Mesenchymal stem cell (in vitro differentiated cells and primary cell): ENCODE measurements around the gene AJAP1.

Experiments used
- DNase-seq: peaks from one replicate; pipeline ENCODE4 v3.0.0-alpha.2; 2013
- H2AFZ ChIP-seq: one replicate; pipeline ENCODE4 v1.6.1; 2013; ENCODE audit warnings: low read depth, mild to moderate bottlenecking, control low read depth, inconsistent platforms, low read length, moderate library complexity
- H2AK5ac ChIP-seq: 2 replicates; pipeline ENCODE4 v1.6.1; 2013; ENCODE audit warnings: low read length, moderate library complexity, mild to moderate bottlenecking, inconsistent platforms; ENCODE audit not compliant: severe bottlenecking
- H2BK120ac ChIP-seq: one replicate; pipeline ENCODE4 v1.6.1; 2013; ENCODE audit warnings: low read depth, mild to moderate bottlenecking, inconsistent platforms, low read length, moderate library complexity
- H2BK12ac ChIP-seq, 2 experiments: one replicate each; pipeline ENCODE4 v1.6.1; 2013; ENCODE audit warnings: inconsistent platforms in 2 of 2, low read length in 2 of 2, mild to moderate bottlenecking in 2 of 2, moderate library complexity in 2 of 2, control low read depth in 1 of 2
- H2BK15ac ChIP-seq: one replicate; pipeline ENCODE4 v1.6.1; 2013; ENCODE audit warnings: mild to moderate bottlenecking, low read depth, inconsistent platforms; ENCODE audit not compliant: poor library complexity, severe bottlenecking
- H2BK5ac ChIP-seq: 2 replicates; pipeline ENCODE4 v1.6.1; 2013; ENCODE audit warnings: low read depth, mild to moderate bottlenecking, low read length, control low read depth, inconsistent platforms; ENCODE audit not compliant: poor library complexity, severe bottlenecking
- H3K14ac ChIP-seq, 2 experiments: one replicate each; pipeline ENCODE4 v1.6.1; 2013; ENCODE audit warnings: inconsistent platforms in 2 of 2, low read length in 2 of 2, control low read depth in 1 of 2, mild to moderate bottlenecking in 1 of 2, moderate library complexity in 1 of 2
- H3K18ac ChIP-seq, 2 experiments: one replicate each; pipeline ENCODE4 v1.6.1; 2013; ENCODE audit warnings: inconsistent platforms in 2 of 2, low read length in 2 of 2, control low read depth in 1 of 2, low read depth in 1 of 2, mild to moderate bottlenecking in 1 of 2
- H3K23ac ChIP-seq, 2 experiments: one replicate each; pipeline ENCODE4 v1.6.1; 2013; ENCODE audit warnings: inconsistent platforms in 2 of 2, low read length in 2 of 2, mild to moderate bottlenecking in 2 of 2, moderate library complexity in 2 of 2, control low read depth in 1 of 2
- H3K27ac ChIP-seq: 2 replicates; pipeline ENCODE4 v1.5.1; 2013; ENCODE audit warnings: mild to moderate bottlenecking, moderate library complexity, low read length, control low read depth, inconsistent platforms; ENCODE audit not compliant: poor library complexity, severe bottlenecking
- H3K27me3 ChIP-seq, 2 experiments: 2 replicates each; pipeline versions ENCODE4 v1.6.1 to v1.7.0; 2013; ENCODE audit warnings: low read length in 2 of 2, mild to moderate bottlenecking in 2 of 2, moderate library complexity in 2 of 2, control low read depth in 1 of 2, inconsistent platforms in 1 of 2; ENCODE audit not compliant: control insufficient read depth in 1 of 2, insufficient read depth in 1 of 2
- H3K36me3 ChIP-seq, 2 experiments: 2 replicates each; pipeline versions ENCODE4 v1.6.1 to v1.7.0; 2013; ENCODE audit warnings: low read length in 2 of 2, control low read depth in 1 of 2, inconsistent platforms in 1 of 2, low read depth in 1 of 2, mild to moderate bottlenecking in 1 of 2; ENCODE audit not compliant: insufficient read depth in 2 of 2, control insufficient read depth in 1 of 2
- H3K4ac ChIP-seq, 2 experiments: one replicate each; pipeline ENCODE4 v1.6.1; 2013; ENCODE audit warnings: inconsistent platforms in 2 of 2, low read length in 2 of 2, mild to moderate bottlenecking in 2 of 2, moderate library complexity in 2 of 2, control low read depth in 1 of 2, low read depth in 1 of 2
- H3K4me1 ChIP-seq: 2 replicates; pipeline ENCODE4 v1.6.1; 2013; ENCODE audit warnings: low read depth, low read length, control low read depth; ENCODE audit not compliant: control insufficient read depth, insufficient read depth
- H3K4me2 ChIP-seq: 2 replicates; pipeline ENCODE4 v1.6.1; 2013; ENCODE audit warnings: low read length, mild to moderate bottlenecking, inconsistent platforms; ENCODE audit not compliant: poor library complexity, severe bottlenecking
- H3K4me3 ChIP-seq, 2 experiments: 2 replicates each; pipeline versions ENCODE4 v1.5.1 to v1.7.0; 2013; ENCODE audit warnings: low read length in 2 of 2, mild to moderate bottlenecking in 2 of 2, control low read depth in 1 of 2, low read depth in 1 of 2; ENCODE audit not compliant: insufficient read depth in 1 of 2
- H3K79me1 ChIP-seq: replicated peaks from 2 replicates; pipeline ENCODE4 v1.6.1; 2013; ENCODE audit warnings: mild to moderate bottlenecking, control low read depth, low read length, inconsistent platforms; ENCODE audit not compliant: poor library complexity, severe bottlenecking
- H3K9ac ChIP-seq: 2 replicates; pipeline ENCODE4 v1.7.0; 2013; ENCODE audit warnings: mild to moderate bottlenecking, low read length, moderate library complexity
- H3K9me3 ChIP-seq: 2 replicates; pipeline ENCODE4 v1.7.0; 2013; ENCODE audit warnings: mild to moderate bottlenecking, low read length; ENCODE audit not compliant: control insufficient read depth
- H4K8ac ChIP-seq: one replicate; pipeline ENCODE4 v1.6.1; 2013; ENCODE audit warnings: inconsistent platforms, mild to moderate bottlenecking, low read length, moderate library complexity
- H4K91ac ChIP-seq: one replicate; pipeline ENCODE4 v1.6.1; 2013; ENCODE audit warnings: mild to moderate bottlenecking, low read length, inconsistent platforms
- WGBS: methylation state at CpG from one replicate; pipeline ENCODE4 v1.1.7; 2013; ENCODE audit warnings: mixed read lengths; 5-methylcytosine and 5-hydroxymethylcytosine counted together

AJAP1 gene

GRCh38 chr1:4734219-4734618 lies 79.8 kb downstream of the AJAP1 start:
- Histone ChIP-seq H3K27me3 (no peaks in the 10 kb centered on the region), H2AFZ (no peak overlapping the region), H3K4me2 (no peak overlapping the region), H2BK120ac (no peak overlapping the region), H4K91ac (no peak overlapping the region), H3K27ac (no peak overlapping the region), H2BK5ac (no peak overlapping the region), H3K4me1 (no peaks in the 10 kb centered on the region), H2BK12ac (no peak overlapping the region), H3K9ac (no peak overlapping the region), H2BK15ac (no peak overlapping the region), H3K9me3 (no peaks in the 10 kb centered on the region), H3K18ac (no peak overlapping the region), H3K14ac (no peak overlapping the region), H3K4me3 (no peak overlapping the region), H3K4ac (no peak overlapping the region), H4K8ac (no peak overlapping the region), H3K79me1 (no peaks in the 10 kb centered on the region), H2AK5ac (no peak overlapping the region), H3K23ac (no peak overlapping the region), H3K36me3 (no peaks in the 10 kb centered on the region)
- DNase-seq, result no peak
- WGBS, result 78% methylated on average over 6 of the region's 6 CpGs

DNA sequence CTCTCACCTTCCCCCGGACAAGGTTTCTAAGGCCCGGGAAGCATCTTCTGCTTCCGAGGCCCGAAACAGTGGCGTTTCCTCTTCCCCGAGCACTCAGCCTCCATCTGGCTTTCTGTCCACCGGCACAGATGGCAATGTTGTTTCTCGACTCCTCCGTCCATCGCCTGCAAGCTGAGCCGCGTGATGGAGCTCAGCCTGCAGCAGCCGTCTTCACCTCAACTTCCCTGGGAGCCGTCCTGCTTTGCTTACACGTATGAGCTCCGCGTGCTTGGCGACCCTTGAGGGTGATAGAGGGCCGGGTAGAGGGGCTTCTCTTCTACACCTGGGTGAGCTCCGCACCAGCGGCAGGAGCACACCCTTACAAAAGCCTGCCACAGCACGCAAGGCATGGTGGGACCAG lies 80.4 kb downstream of the AJAP1 start:
- H2BK12ac ChIP-seq, result no peak overlapping the region
- H3K79me1 ChIP-seq, result no peaks in the 10 kb centered on the region
- no peak overlapping the region for H2BK15ac ChIP-seq
- H2AFZ ChIP-seq, result no peak overlapping the region
- H3K27ac ChIP-seq, result no peak overlapping the region
- H4K8ac ChIP-seq, result no peak overlapping the region
- no peaks in the 10 kb centered on the region for H3K4me1 ChIP-seq
- no peak overlapping the region for H4K91ac ChIP-seq
- no peak overlapping the region for H2BK5ac ChIP-seq
- H3K4me3 ChIP-seq, result no peak overlapping the region
- H3K9ac ChIP-seq, result no peak overlapping the region
- H3K27me3 ChIP-seq, result no peaks in the 10 kb centered on the region
- WGBS, result 85% methylated on average over 22 of the region's 22 CpGs
- no peak overlapping the region for H2BK120ac ChIP-seq
- H3K14ac ChIP-seq, result no peak overlapping the region
- no peak for DNase-seq
- no peaks in the 10 kb centered on the region for H3K9me3 ChIP-seq
- H2AK5ac ChIP-seq, result no peak overlapping the region
- H3K36me3 ChIP-seq, result no peaks in the 10 kb centered on the region
- no peak overlapping the region for H3K4ac ChIP-seq
- H3K23ac ChIP-seq, result no peak overlapping the region
- no peak overlapping the region for H3K18ac ChIP-seq
- no peak overlapping the region for H3K4me2 ChIP-seq

GRCh38 chr1:4736254-4736653 lies 81.8 kb downstream of the AJAP1 start:
- H2AFZ ChIP-seq, result no peak overlapping the region
- no peak overlapping the region for H2BK15ac ChIP-seq
- H3K23ac ChIP-seq, result no peak overlapping the region
- H3K9me3 ChIP-seq, result no peaks in the 10 kb centered on the region
- no peak overlapping the region for H4K91ac ChIP-seq
- no peak overlapping the region for H3K4me3 ChIP-seq
- H3K18ac ChIP-seq, result no peak overlapping the region
- H2BK120ac ChIP-seq, result no peak overlapping the region
- no peaks in the 10 kb centered on the region for H3K27me3 ChIP-seq
- no peak overlapping the region for H2BK12ac ChIP-seq
- no peak overlapping the region for H3K14ac ChIP-seq
- WGBS, result 83% methylated on average over 6 of the region's 7 CpGs
- H3K36me3 ChIP-seq, result no peaks in the 10 kb centered on the region
- H4K8ac ChIP-seq, result no peak overlapping the region
- H3K27ac ChIP-seq, result no peak overlapping the region
- H2BK5ac ChIP-seq, result no peak overlapping the region
- no peak overlapping the region for H3K4ac ChIP-seq
- H2AK5ac ChIP-seq, result no peak overlapping the region
- H3K4me1 ChIP-seq, result no peaks in the 10 kb centered on the region
- no peak overlapping the region for H3K9ac ChIP-seq
- no peak overlapping the region for H3K4me2 ChIP-seq
- no peaks in the 10 kb centered on the region for H3K79me1 ChIP-seq
- no peak for DNase-seq

- Histone ChIP-seq H3K4ac (no peak overlapping the region), H3K79me1 (no peaks in the 10 kb centered on the region), H3K27me3 (no peaks in the 10 kb centered on the region), H4K91ac (no peak overlapping the region), H2AFZ (no peak overlapping the region), H3K14ac (no peak overlapping the region), H3K9me3 (no peaks in the 10 kb centered on the region), H2BK5ac (no peak overlapping the region), H3K18ac (no peak overlapping the region), H3K23ac (no peak overlapping the region), H2BK15ac (no peak overlapping the region), H2BK120ac (no peak overlapping the region), H2AK5ac (no peak overlapping the region), H4K8ac (no peak overlapping the region), H3K36me3 (no peaks in the 10 kb centered on the region), H3K4me2 (no peak overlapping the region), H3K4me3 (no peak overlapping the region), H2BK12ac (no peak overlapping the region), H3K27ac (no peak overlapping the region), H3K9ac (no peak overlapping the region), H3K4me1 (no peaks in the 10 kb centered on the region)
- DNase-seq, result no peak
- 84% methylated on average over 8 of the region's 8 CpGs for WGBS
Measured at GRCh38 chr1:4741876-4742423, 87.5 kb downstream of the AJAP1 start.
